ENCODE data around the gene EPS8L1. TPM values are rescaled to one million over a fixed set of nuclear protein-coding genes. Genes with fewer than 3 reads are reported as not detected.
A peak's percentile ranks its signal among the peaks of the same experiment; 100 is the strongest.

Gene EPS8L1
- polyA plus RNA-seq, 1 donor from 2014 or later: 25.5 TPM

- Histone ChIP-seq H3K79me2 (replicated peaks; ENCODE audit: insufficient read depth, low read length) (peaks cover 46% of the 10 kb centered on the region), H3K4me3 (ENCODE audit: low read length) (no peak overlapping the region), H3K27me3 (ENCODE audit: insufficient read depth, low read depth, low read length) (no peaks in the 10 kb centered on the region), H2AFZ (ENCODE audit: low read depth, low read length) (no peak overlapping the region), H4K20me1 (ENCODE audit: insufficient read depth) (peaks cover 9% of the 10 kb centered on the region), H3K4me2 (ENCODE audit: low read length) (no peak overlapping the region), H3F3A (ENCODE audit: insufficient read depth, low read length, poor library complexity, severe bottlenecking) (no peaks in the 10 kb centered on the region), H3K27ac (ENCODE audit: low read length) (no peak overlapping the region), H3K36me3 (ENCODE audit: insufficient read depth, low read length) (no peaks in the 10 kb centered on the region), H3K9ac (ENCODE audit: low read length) (no peak overlapping the region), H3K9me2 (ENCODE audit: insufficient read depth, low read length) (no peaks in the 10 kb centered on the region), H3K9me3 (ENCODE audit: low read length) (no peaks in the 10 kb centered on the region)
- TF ChIP-seq TAF1 (IDR thresholded peaks at IDR 0.05; ENCODE audit: low read depth): no peak
- TF ChIP-seq MXI1 (conservative IDR thresholded peaks at IDR 0.05; ENCODE audit: poor library complexity, severe bottlenecking): no peak
- TF ChIP-seq REST (IDR thresholded peaks at IDR 0.05; ENCODE audit: borderline replicate concordance): no peak
- no peak for TF ChIP-seq POLR2AphosphoS5 (IDR thresholded peaks at IDR 0.05)
- no peak for TF ChIP-seq SMC3 (conservative IDR thresholded peaks at IDR 0.05; ENCODE audit: poor library complexity)
- no peak for TF ChIP-seq EZH2 (IDR thresholded peaks at IDR 0.05; ENCODE audit: borderline replicate concordance, insufficient read depth, low read length, poor library complexity, severe bottlenecking)
- TF ChIP-seq, protein P1, sequence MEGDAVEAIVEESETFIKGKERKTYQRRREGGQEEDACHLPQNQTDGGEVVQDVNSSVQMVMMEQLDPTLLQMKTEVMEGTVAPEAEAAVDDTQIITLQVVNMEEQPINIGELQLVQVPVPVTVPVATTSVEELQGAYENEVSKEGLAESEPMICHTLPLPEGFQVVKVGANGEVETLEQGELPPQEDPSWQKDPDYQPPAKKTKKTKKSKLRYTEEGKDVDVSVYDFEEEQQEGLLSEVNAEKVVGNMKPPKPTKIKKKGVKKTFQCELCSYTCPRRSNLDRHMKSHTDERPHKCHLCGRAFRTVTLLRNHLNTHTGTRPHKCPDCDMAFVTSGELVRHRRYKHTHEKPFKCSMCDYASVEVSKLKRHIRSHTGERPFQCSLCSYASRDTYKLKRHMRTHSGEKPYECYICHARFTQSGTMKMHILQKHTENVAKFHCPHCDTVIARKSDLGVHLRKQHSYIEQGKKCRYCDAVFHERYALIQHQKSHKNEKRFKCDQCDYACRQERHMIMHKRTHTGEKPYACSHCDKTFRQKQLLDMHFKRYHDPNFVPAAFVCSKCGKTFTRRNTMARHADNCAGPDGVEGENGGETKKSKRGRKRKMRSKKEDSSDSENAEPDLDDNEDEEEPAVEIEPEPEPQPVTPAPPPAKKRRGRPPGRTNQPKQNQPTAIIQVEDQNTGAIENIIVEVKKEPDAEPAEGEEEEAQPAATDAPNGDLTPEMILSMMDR (IDR thresholded peaks at IDR 0.05; ENCODE audit: poor library complexity, severe bottlenecking): no peak
- no peak for TF ChIP-seq EP300 (conservative IDR thresholded peaks at IDR 0.05; ENCODE audit: poor library complexity, severe bottlenecking)
- TF ChIP-seq RAD21 (conservative IDR thresholded peaks at IDR 0.05): no peak
These were observed 36.6 kb downstream of the EPS8L1 start for GRCh38 chr19:55112246-55112776.

DNA sequence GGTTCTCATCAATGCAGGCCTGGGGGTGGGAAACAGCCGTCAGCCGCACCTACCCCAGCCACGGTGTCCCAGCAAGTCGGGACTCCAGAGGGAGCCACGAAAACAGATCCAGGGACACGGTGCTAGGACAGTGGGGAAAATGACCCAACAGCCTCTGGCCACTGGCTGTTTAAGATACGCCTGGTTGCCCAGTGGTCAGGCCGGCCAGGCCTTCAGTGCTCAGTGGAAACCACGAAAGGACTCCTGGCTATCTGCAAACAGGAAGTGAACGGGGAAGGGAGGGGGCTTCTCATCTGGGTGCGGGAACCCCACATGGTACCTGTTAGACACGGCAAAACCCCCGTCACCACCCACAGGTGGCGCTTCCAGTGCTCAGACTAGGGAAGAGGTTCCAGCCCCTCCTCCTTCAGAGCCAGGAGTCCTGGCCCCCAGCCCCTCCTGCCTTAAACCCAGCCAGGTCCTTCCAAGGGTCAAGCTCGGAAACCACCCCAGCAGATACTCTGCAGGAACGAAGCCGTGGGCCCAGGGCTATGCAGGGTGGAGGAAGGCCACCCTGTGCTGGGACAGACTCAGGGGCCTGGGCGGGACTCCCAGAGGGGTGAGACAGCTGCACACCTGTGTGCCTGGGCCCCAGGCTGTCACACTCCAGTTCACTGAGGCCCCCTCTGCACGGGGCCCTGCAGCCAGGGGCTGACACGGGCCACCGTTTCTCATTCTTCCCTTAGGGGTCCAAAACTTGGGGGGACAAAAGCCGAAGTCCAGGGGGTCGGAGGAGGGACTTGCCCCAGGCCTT lies 37.3 kb downstream of the EPS8L1 start:
- Histone ChIP-seq H3K27ac (ENCODE audit: low read length) (no peak overlapping the region), H3K9ac (ENCODE audit: low read length) (no peak overlapping the region), H3K79me2 (replicated peaks; ENCODE audit: insufficient read depth, low read length) (peaks cover 46% of the 10 kb centered on the region), H2AFZ (ENCODE audit: low read depth, low read length) (no peak overlapping the region), H3K4me2 (ENCODE audit: low read length) (no peak overlapping the region), H4K20me1 (ENCODE audit: insufficient read depth) (peaks cover 9% of the 10 kb centered on the region), H3K36me3 (ENCODE audit: insufficient read depth, low read length) (no peaks in the 10 kb centered on the region), H3K4me3 (ENCODE audit: low read length) (peak overlapping the region; percentile 17), H3K27me3 (ENCODE audit: insufficient read depth, low read depth, low read length) (no peaks in the 10 kb centered on the region), H3F3A (ENCODE audit: insufficient read depth, low read length, poor library complexity, severe bottlenecking) (no peaks in the 10 kb centered on the region), H3K9me2 (ENCODE audit: insufficient read depth, low read length) (no peaks in the 10 kb centered on the region), H3K9me3 (ENCODE audit: low read length) (no peaks in the 10 kb centered on the region)
- TF ChIP-seq TAF1 (IDR thresholded peaks at IDR 0.05; ENCODE audit: low read depth) (no peak), EZH2 (IDR thresholded peaks at IDR 0.05; ENCODE audit: borderline replicate concordance, insufficient read depth, low read length, poor library complexity, severe bottlenecking) (no peak), SMC3 (conservative IDR thresholded peaks at IDR 0.05; ENCODE audit: poor library complexity) (no peak), MXI1 (conservative IDR thresholded peaks at IDR 0.05; ENCODE audit: poor library complexity, severe bottlenecking) (no peak), REST (IDR thresholded peaks at IDR 0.05; ENCODE audit: borderline replicate concordance) (no peak), POLR2AphosphoS5 (IDR thresholded peaks at IDR 0.05) (no peak), EP300 (conservative IDR thresholded peaks at IDR 0.05; ENCODE audit: poor library complexity, severe bottlenecking) (no peak), RAD21 (conservative IDR thresholded peaks at IDR 0.05) (no peak)
- TF ChIP-seq, protein P1 (IDR thresholded peaks at IDR 0.05; ENCODE audit: poor library complexity, severe bottlenecking): no peak
